ENCODE results near the gene PALLD. TPM values are rescaled to one million over a fixed set of nuclear protein-coding genes. Genes with fewer than 3 reads are reported as not detected.

The PALLD gene
- total and polyA plus RNA-seq, 2 donors (not counting 3 experiments of a cell fraction or from before 2014, with no cell fraction given), result 13.4 to 48.2 TPM

GRCh38 chr4:168891086-168891485 is 394.2 kb downstream of the PALLD start:
- Histone ChIP-seq H2AFZ (ENCODE audit: low read depth, low read length) (no peak overlapping the region), H3K27ac (ENCODE audit: insufficient read depth, low read depth, low read length) (no peak overlapping the region), H3K9ac (replicated peaks; ENCODE audit: extremely low read depth, insufficient read depth, low read length) (no peak overlapping the region), H3K36me3 (ENCODE audit: control insufficient read depth in 2 of 2, extremely low read depth in 1 of 2, insufficient read depth in 2 of 2, low read length in 2 of 2) (peaks cover 10 to 14% of the 10 kb centered on the region in 2 experiments), H3K79me2 (ENCODE audit: control insufficient read depth, insufficient read depth, low read length) (no peaks in the 10 kb centered on the region), H3K4me3 (replicated peaks in 1 of 3; ENCODE audit: insufficient read depth in 1 of 3, low read depth in 1 of 3, low read length in 3 of 3) (no peak overlapping the region), H4K20me1 (replicated peaks; ENCODE audit: control insufficient read depth, extremely low read depth, insufficient read depth, low read length) (no peaks in the 10 kb centered on the region), H3K27me3 (ENCODE audit: control insufficient read depth in 2 of 2, insufficient read depth in 2 of 2, low read length in 2 of 2) (no peaks in the 10 kb centered on the region), H3K4me1 (ENCODE audit: control insufficient read depth, extremely low read depth, insufficient read depth, low read length) (no peaks in the 10 kb centered on the region), H3K9me3 (replicated peaks; ENCODE audit: control insufficient read depth, insufficient read depth, low read length) (no peaks in the 10 kb centered on the region), H3K4me2 (ENCODE audit: insufficient read depth, low read length) (no peak overlapping the region), H3K9me1 (replicated peaks; ENCODE audit: control insufficient read depth, extremely low read depth, insufficient read depth, low read length) (no peaks in the 10 kb centered on the region)
- POLR2A ChIA-PET, result no interaction called here
- intact Hi-C loops (cut with micrococcal nuclease) (no loop called here), dilution Hi-C loops (cut with MboI; ENCODE audit: extremely low pct_ligation_motif_present, low sequenced_read_pairs) (no loop called here)
- CTCF ChIA-PET, result no interaction called here
- TF ChIP-seq GATA2 (IDR thresholded peaks at IDR 0.05; ENCODE audit: insufficient read depth, insufficient read length, low read depth, low read length) (no peak), MYC (IDR thresholded peaks at IDR 0.05; ENCODE audit: low read depth, low read length) (no peak), EZH2 (IDR thresholded peaks at IDR 0.05; ENCODE audit: borderline replicate concordance, low read depth, low read length, severe bottlenecking) (no peak), FOS (IDR thresholded peaks at IDR 0.05; ENCODE audit: borderline replicate concordance, insufficient read depth, low read length) (no peak), CTCF (IDR thresholded peaks at IDR 0.05; ENCODE audit: extremely low read depth in 1 of 2, insufficient read depth in 1 of 2, low read depth in 1 of 2, low read length in 2 of 2) (no peak), POLR2A (IDR thresholded peaks at IDR 0.05; ENCODE audit: low read depth, low read length) (no peak), POLR2AphosphoS5 (IDR thresholded peaks at IDR 0.05; ENCODE audit: insufficient read depth, low read depth, low read length) (no peak), JUN (IDR thresholded peaks at IDR 0.05; ENCODE audit: borderline replicate concordance, insufficient read depth, insufficient read length, low read depth) (no peak)
- TF ChIP-seq, protein P1, sequence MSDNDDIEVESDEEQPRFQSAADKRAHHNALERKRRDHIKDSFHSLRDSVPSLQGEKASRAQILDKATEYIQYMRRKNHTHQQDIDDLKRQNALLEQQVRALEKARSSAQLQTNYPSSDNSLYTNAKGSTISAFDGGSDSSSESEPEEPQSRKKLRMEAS (IDR thresholded peaks at IDR 0.05; ENCODE audit: insufficient read depth, insufficient read length), result no peak
- no peak for FAIRE-seq
- DNase-seq (ENCODE audit: low read depth, low spot score), result no peak
- no TSS peak for BruUV-seq (replicated peaks)

All from endothelial cell of umbilical vein (primary cell).